Measurements from ENCODE around the gene MAP1LC3B2.

DNA sequence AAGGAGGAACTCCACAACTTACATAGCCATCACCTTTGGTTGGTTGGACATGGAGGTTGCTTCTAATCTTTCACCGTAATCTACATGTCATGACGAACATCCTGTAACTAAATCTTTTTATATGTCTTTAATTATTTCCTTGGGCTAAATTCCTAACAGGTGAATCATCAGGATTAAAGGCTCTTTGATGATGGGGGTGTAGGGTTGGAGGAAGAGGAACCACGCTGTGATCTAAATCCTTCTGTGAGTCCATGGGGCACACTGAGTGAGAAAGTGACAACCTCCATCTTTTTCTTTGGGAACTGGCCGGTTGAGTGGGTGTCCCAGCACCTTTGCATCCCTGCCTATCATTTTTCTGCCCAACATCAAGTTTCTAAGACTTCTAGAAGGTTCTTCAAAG is 31.1 kb upstream of the MAP1LC3B2 start:
- TF ChIP-seq CTCF (IDR thresholded peaks at IDR 0.05; ENCODE audit: low read length) (no peak), EZH2 (IDR thresholded peaks at IDR 0.05; ENCODE audit: borderline replicate concordance, low read length) (no peak)

All from OCI-LY1 (cell line).